Smooth muscle cell (in vitro differentiated cells): Measurements from ENCODE around the gene RBMS3. TPM values are rescaled to one million over a fixed set of nuclear protein-coding genes. Genes with fewer than 3 reads are reported as not detected.

ENCODE experiments used
- DNase-seq: peaks from one replicate; lab custom pipeline; 2025; ENCODE audit not compliant: unreplicated experiment; lab: John Stamatoyannopoulos, UW
- H2AFZ ChIP-seq: fragments of 200-600 bp; sonication (generic); 2 replicates; pipeline ENCODE4 v1.6.0; 2016; ENCODE audit warnings: antibody characterized with exemption, low read depth, mild to moderate bottlenecking
- H3F3A ChIP-seq: fragments of 200-600 bp; sonication (generic); 2 replicates; pipeline ENCODE4 v1.6.0; 2017; ENCODE audit warnings: antibody characterized with exemption, low read depth
- H3K27ac ChIP-seq: fragments of 200-600 bp; sonication (generic); 2 replicates; pipeline ENCODE4 v1.5.1; 2016; ENCODE audit warnings: low read depth, mild to moderate bottlenecking
- H3K27me3 ChIP-seq: fragments of 200-600 bp; sonication (generic); 2 replicates; pipeline ENCODE4 v1.6.1; 2016; ENCODE audit warnings: low read depth, mild to moderate bottlenecking
- H3K36me3 ChIP-seq: fragments of 200-600 bp; sonication (generic); 2 replicates; pipeline ENCODE4 v1.5.1; 2016; ENCODE audit warnings: low read depth
- H3K4me1 ChIP-seq: fragments of 200-600 bp; sonication (generic); 2 replicates; pipeline ENCODE4 v1.5.1; 2016; ENCODE audit warnings: low read depth
- H3K4me2 ChIP-seq: fragments of 200-600 bp; sonication (generic); 2 replicates; pipeline ENCODE4 v1.6.0; 2016; ENCODE audit warnings: mild to moderate bottlenecking
- H3K4me3 ChIP-seq: fragments of 200-600 bp; sonication (generic); 2 replicates; pipeline ENCODE4 v1.5.1; 2016; ENCODE audit warnings: mild to moderate bottlenecking
- H3K79me2 ChIP-seq: fragments of 200-600 bp; sonication (generic); 2 replicates; pipeline ENCODE4 v1.6.0; 2016; ENCODE audit warnings: low read depth, mild to moderate bottlenecking
- H3K9ac ChIP-seq: fragments of 200-600 bp; sonication (generic); 2 replicates; pipeline ENCODE4 v1.6.0; 2016; ENCODE audit warnings: low read depth
- H3K9me3 ChIP-seq: fragments of 200-600 bp; sonication (generic); replicated peaks from 2 replicates; pipeline ENCODE4 v1.5.1; 2016; ENCODE audit warnings: low read depth
- H4K20me1 ChIP-seq: fragments of 200-600 bp; sonication (generic); 2 replicates; pipeline ENCODE4 v1.6.0; 2016; ENCODE audit warnings: low read depth
- WGBS: methylation state at CpG from one replicate; pipeline ENCODE4 v1.1.7; 2016; ENCODE audit warnings: low lambda C conversion rate; 5-methylcytosine and 5-hydroxymethylcytosine counted together
- polyA plus RNA-seq: library from polyadenylated mRNA; unstranded; fragments of >200 nt; fragmentation: Nextera tagmentation; extraction: Ambion mirVana; gene quantifications from 2 replicates; pipeline ENCODE4 v1.2.1, GENCODE V29; 2016
- total RNA-seq: library from RNA; depleted of rRNA; stranded (reverse); fragments of >200 nt; gene quantifications from 2 replicates; pipeline ENCODE4 v1.2.3, GENCODE V29; 2014
- TF ChIP-seq, protein P1 (sequence below): fragments of 200-600 bp; sonication (generic); IDR thresholded peaks from 2 replicates; pipeline ENCODE4 v1.5.1; 2017; ENCODE audit warnings: borderline replicate concordance, mild to moderate bottlenecking, antibody characterized with exemption; ENCODE audit not compliant: insufficient read depth, poor library complexity, severe bottlenecking

RBMS3 gene
- total and polyA plus RNA-seq, 2 experiments from 2014 or later, result 42.9 to 50.6 TPM

DNA sequence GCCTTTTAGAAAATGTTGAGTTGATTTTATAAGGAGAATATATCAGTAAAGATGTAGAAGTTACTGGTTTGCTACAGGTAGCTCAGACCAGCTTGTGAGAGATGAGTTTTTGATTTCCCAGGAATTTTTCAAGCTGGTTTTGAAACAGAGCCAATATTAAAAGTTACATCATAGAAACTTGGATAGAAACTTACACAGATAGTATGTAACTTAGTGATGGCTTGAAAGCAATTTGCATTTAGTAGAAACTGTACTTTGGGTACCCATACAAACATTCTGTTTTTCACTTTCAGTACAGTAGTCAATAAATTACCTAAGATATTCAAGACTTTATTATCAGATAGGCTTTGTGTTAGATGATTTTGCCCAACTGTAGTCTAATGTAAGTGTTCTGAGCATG, 93.4 kb downstream of the RBMS3 start:
- Histone ChIP-seq H2AFZ (no peak overlapping the region), H3K27ac (peak overlapping the region; percentile 12), H3K36me3 (no peaks in the 10 kb centered on the region), H3K4me3 (no peak overlapping the region), H3K79me2 (peaks cover 90% of the 10 kb centered on the region), H3K9me3 (no peaks in the 10 kb centered on the region), H3K9ac (no peak overlapping the region), H3K27me3 (no peaks in the 10 kb centered on the region), H4K20me1 (peaks cover 33% of the 10 kb centered on the region), H3K4me1 (no peaks in the 10 kb centered on the region), H3F3A (peaks cover 27% of the 10 kb centered on the region), H3K4me2 (no peak overlapping the region)
- DNase-seq, result no peak
- TF ChIP-seq, protein P1, sequence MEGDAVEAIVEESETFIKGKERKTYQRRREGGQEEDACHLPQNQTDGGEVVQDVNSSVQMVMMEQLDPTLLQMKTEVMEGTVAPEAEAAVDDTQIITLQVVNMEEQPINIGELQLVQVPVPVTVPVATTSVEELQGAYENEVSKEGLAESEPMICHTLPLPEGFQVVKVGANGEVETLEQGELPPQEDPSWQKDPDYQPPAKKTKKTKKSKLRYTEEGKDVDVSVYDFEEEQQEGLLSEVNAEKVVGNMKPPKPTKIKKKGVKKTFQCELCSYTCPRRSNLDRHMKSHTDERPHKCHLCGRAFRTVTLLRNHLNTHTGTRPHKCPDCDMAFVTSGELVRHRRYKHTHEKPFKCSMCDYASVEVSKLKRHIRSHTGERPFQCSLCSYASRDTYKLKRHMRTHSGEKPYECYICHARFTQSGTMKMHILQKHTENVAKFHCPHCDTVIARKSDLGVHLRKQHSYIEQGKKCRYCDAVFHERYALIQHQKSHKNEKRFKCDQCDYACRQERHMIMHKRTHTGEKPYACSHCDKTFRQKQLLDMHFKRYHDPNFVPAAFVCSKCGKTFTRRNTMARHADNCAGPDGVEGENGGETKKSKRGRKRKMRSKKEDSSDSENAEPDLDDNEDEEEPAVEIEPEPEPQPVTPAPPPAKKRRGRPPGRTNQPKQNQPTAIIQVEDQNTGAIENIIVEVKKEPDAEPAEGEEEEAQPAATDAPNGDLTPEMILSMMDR, result no peak

DNA sequence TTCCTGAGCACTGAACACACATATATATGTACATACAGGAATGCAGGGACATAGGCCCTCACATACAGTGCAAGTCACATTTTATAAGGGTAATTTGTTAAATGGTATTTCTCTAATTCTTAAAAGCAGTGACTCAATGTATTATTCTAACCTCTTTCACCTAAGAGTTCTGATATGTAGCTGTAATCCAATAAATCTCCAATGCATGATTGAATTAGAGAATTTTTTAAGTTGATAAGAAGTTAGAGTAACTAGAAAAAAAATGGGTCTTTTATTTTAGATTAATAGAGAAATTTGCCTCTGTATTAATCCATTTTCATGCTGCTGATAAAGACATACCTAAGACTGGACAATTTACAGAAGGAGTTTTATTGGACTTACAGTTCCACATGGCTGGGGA, 98.2 kb downstream of the RBMS3 start:
- Histone ChIP-seq H4K20me1 (peaks cover 3% of the 10 kb centered on the region), H3K9ac (no peak overlapping the region), H3K4me1 (no peaks in the 10 kb centered on the region), H3K36me3 (no peaks in the 10 kb centered on the region), H3K27ac (no peak overlapping the region), H3K79me2 (peaks cover 89% of the 10 kb centered on the region), H3K27me3 (no peaks in the 10 kb centered on the region), H3K4me3 (no peak overlapping the region), H3K4me2 (no peak overlapping the region), H3K9me3 (no peaks in the 10 kb centered on the region), H3F3A (peaks cover 8% of the 10 kb centered on the region), H2AFZ (no peak overlapping the region)
- no peak for DNase-seq
- TF ChIP-seq, protein P1, result no peak

DNA sequence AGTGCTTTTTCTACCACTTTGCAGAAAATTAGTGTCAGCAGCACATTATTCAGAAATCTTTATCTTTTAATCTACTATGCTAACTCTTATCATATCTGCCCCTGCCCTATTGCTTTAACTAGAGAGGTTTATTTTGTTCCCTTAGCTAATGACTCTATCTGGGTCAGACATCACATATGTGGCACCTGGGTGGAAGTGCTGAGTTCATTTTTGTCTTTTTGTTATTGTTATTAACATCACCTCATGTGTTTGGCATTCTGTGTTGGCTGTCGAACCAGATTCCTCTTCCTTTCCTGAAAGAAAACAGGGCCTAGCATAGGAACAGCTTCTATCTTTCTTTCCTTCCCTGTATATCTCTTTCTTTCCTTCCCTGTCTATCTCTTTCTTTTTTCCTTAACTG, 100.7 kb downstream of the RBMS3 start:
- TF ChIP-seq, protein P1, result no peak
- H3K79me2 ChIP-seq, result peaks cover 72% of the 10 kb centered on the region
- no peak overlapping the region for H3K9ac ChIP-seq
- no peaks in the 10 kb centered on the region for H3K27me3 ChIP-seq
- H3K36me3 ChIP-seq, result no peaks in the 10 kb centered on the region
- peak overlapping the region; percentile 12 for H3K4me2 ChIP-seq
- H3F3A ChIP-seq, result peaks cover 19% of the 10 kb centered on the region
- no peaks in the 10 kb centered on the region for H3K9me3 ChIP-seq
- H3K4me1 ChIP-seq, result no peaks in the 10 kb centered on the region
- H3K27ac ChIP-seq, result peak overlapping the region; percentile 96
- DNase-seq, result no peak
- H3K4me3 ChIP-seq, result no peak overlapping the region
- peaks cover 3% of the 10 kb centered on the region for H4K20me1 ChIP-seq
- no peak overlapping the region for H2AFZ ChIP-seq
- WGBS, result 63% methylated on average over 1 of the region's 1 CpG

DNA sequence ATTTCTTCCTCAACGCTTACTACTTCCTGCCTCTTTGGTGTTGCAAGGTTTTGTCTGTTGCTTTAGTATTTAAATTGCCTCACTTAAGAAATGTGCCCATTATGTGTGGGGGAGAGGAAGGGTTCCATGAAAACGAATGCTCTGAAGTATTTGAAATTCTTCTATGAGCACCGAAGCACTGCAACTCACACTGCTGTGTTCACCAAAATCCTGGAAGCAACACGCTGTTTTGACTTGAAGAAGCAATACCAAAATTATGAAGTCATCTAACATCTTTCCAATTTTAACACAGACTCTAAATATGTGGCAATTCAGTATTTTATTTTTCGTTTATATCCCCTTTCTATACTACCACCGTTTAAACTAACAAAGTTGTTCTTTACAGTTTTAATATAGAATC, 101.5 kb downstream of the RBMS3 start:
- Histone ChIP-seq H3K9me3 (no peaks in the 10 kb centered on the region), H3K4me2 (peak overlapping the region; percentile 12), H3K27me3 (no peaks in the 10 kb centered on the region), H3K27ac (peak overlapping the region; percentile 96), H3K4me3 (no peak overlapping the region), H4K20me1 (peaks cover 3% of the 10 kb centered on the region), H2AFZ (no peak overlapping the region), H3F3A (peaks cover 19% of the 10 kb centered on the region), H3K36me3 (no peaks in the 10 kb centered on the region), H3K4me1 (no peaks in the 10 kb centered on the region), H3K79me2 (peaks cover 72% of the 10 kb centered on the region), H3K9ac (no peak overlapping the region)
- TF ChIP-seq, protein P1, result no peak
- no peak for DNase-seq
- WGBS, result 80% methylated on average over 6 of the region's 6 CpGs
